GM19025 (cell line): ENCODE measurements around the gene KDM4C.
"Not testable (repeated sequence)": the region's sequence is repeated elsewhere in the genome, so short reads cannot be mapped to it uniquely, and the experiment has no call there.

Experiments used
- ATAC-seq: cut with Tn5 transposase; IDR thresholded peaks from one replicate; pipeline ENCODE4 v1.9.1; 2021; ENCODE audit warnings: mild to moderate bottlenecking, low read depth, moderate library complexity; ENCODE audit not compliant: unreplicated experiment

The KDM4C gene

DNA sequence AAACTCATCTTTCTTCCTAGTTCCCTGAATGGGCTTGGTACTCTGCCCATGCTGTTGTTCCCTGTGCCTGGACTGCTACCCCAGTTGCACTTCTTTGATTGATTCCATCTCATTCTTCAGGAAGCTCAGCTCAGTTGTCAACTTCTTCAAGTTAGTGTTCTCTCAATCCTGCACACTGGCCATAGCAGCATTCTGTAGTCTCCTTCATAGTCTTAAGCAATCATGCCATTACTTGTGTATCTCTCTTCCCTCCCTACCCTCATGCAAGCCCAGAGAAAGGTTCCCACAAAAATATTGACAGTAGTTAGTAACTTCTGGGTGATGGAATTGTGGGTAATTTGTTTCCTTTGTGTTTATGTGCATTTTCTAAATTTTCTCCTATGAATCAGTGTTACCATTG lies 5.5 kb downstream of the KDM4C start:
- ATAC-seq, result no peak

DNA sequence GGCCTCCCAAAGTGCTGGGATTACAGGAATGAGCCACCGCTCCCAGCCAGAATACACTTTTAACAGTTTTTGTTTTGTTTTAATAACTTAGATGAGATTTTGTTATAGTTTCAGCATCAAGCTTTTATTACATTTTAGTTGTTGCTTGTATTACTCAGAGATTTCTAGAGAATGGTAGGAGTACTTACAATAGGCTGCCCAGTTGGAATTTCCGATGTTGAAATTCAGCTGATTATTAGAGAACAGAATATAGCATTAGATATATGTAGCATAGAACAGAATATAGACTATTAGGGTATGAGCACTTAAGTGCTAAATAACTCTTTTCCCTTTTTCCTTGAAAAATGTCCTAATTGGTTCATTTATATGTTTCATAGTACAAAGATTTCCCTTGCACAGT lies 6.2 kb downstream of the KDM4C start:
- no peak for ATAC-seq

DNA sequence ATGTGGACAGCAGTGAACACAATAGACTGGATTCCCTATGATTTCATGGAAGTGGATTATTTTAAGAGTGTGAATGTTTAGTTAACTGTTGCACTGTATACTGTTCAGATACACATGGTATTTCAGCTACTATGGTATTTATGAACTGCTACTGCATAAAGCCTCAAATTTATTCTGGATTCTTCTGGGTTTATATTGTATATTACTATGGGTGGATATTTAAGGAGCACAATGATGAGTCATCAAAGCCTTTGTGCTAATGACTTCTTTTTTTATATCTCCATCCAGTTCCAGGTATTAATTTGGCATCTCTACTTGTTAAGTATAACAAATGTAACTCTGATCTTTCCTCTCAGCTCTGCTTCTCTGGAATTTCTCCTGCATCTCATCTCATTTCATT lies 6.8 kb downstream of the KDM4C start:
- ATAC-seq, result no peak

- ATAC-seq, result no peak
Measured at GRCh38 chr9:6764950-6765349, 7.2 kb downstream of the KDM4C start.

DNA sequence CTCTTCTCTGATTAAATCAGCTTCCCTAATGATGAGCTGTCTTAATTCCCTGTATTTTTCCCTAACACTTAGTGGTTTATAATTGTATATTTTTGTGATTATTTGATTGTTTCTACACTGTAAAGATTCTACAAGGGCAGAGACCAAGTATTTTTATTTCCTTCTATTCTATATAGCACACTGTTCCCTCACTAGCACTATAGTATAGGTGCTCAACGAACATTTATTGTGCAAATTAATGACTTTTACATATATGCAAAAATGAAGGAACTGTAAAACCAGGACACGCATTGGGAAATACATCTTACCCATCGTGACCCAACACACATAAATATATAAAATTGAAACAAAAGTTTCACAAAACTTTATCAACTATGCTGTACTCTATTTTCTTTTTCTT lies 7.6 kb downstream of the KDM4C start:
- ATAC-seq, result no peak

GRCh38 chr9:6766606-6767005 lies 8.8 kb downstream of the KDM4C start:
- no peak for ATAC-seq

DNA sequence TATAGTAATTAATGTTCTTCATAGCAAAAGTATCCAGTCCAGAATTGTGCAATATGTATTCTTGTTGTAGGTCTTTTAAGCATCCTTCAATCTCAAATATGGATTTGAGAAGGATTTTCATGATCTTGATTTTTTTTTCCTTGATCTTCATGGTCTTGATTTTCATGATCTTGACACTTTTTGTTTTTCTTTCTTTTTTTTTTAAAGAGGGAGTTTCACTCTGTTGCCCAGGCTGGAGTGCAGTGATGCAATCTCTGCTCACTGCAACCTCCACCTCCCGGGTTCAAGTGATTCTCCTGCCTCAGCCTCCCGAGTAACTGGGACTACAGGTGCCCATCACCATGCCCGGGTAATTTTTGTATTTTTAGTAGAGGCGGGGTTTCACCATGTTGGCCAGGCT lies 10.8 kb downstream of the KDM4C start:
- not testable (repeated sequence) for ATAC-seq

DNA sequence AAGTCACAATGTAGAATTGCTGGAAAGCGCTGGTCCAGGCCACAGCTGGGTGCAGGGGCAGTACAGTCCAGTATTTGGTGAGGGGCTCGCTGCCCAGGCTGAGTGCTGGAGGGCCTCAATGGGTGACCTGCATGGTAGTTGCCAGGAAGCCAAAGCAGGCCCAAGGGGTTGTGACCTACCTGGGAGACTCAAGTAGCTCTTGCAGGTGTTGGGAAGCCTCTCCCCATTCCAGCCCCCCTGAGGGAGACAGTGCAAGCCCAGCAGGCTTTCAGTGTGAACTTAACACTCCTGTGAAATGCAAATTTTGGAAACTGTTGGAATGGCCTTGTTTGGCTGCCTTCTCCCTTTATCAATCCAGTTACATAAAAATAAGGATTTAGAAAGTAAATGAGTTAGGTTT lies 13.9 kb downstream of the KDM4C start:
- no peak for ATAC-seq

GRCh38 chr9:6777213-6777902 lies 19.6 kb downstream of the KDM4C start:
- no peak for ATAC-seq

- ATAC-seq, result no peak
Measured at GRCh38 chr9:6779417-6780241, 21.9 kb downstream of the KDM4C start.

GRCh38 chr9:6780690-6781089 lies 22.9 kb downstream of the KDM4C start:
- no peak for ATAC-seq

- ATAC-seq, result no peak
Measured at GRCh38 chr9:6781476-6781875, 23.7 kb downstream of the KDM4C start.

GRCh38 chr9:6782345-6782744 lies 24.6 kb downstream of the KDM4C start:
- ATAC-seq, result no peak

- no peak for ATAC-seq
Measured at GRCh38 chr9:6782981-6783380, 25.2 kb downstream of the KDM4C start.

DNA sequence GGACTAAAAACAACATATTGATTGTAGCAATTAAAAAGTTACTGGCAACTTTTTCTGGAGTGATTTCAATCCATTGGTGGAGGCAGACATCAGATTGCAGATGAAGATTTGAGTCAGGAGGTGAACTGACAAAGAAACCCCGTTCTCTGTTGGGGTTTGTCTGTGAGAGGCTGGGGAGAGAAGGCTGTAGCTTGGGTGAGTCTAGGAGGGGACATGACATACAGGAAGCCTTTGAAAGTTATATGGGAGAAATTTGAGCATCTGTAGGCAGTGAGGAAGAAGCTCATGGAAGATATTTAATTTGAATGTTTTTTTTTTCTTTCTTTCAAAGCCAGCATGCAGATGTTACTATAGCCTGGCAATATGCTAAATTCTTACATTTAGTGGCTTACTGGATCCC lies 26.0 kb downstream of the KDM4C start:
- ATAC-seq, result no peak

- ATAC-seq, result no peak
Measured at GRCh38 chr9:6785682-6786081, 27.9 kb downstream of the KDM4C start.

DNA sequence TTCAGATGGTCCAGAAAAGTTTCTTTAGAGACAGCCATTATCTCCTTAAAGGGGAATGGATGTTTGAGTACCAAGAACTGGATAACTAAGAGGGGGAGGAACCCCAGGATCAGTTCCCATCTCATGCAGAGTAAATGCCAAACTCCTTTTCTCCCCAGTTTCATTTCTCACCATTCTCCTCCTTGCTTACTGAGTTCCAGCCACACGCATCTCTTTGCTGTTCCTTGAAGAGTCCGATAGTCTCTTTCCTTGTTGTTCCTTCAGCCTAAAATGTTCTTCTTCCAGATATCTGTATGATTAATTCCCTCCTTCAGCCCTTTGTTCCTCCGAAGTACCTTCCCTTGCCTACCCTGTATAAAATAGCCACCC lies 30.0 kb downstream of the KDM4C start:
- ATAC-seq, result no peak

DNA sequence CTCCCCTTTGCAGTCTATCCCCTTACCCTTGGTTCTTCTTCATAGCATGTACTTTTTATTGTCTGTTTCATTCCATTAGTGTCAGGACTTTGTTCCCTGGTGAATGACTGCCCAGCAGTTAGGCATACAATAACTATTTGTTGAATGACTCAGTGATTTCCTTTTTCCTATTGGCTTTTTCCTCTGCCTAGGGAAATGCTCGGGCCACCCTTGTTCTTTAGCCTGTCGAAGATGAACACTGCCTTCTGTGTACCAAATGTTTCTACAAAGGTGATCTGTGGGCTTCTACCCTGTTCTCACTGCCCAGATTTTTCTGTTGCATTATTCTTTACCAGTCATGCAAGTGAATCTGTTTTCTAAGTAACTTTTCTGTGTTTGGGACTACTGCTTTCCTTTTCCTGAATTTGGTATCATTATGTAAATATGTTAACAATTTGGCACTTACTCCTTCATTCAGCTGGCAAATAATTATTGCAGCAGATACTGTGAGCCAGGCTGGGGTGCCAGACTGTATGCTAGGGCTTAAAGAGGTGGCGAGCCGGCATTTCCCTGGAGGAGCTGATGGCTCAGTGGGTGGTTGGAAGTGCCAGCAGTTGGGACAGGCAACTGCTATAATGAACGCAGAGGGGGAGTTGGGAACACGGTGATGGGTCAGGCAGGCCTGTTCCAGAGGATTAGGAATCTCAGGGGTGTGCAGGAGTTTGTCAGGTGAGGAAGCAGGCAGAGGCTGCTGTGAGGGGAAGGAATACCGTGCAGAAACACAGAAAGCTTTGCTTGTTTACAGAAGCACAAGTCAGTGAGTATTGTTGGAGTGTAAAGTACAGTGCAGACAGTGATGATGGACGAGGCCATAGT lies 30.6 kb downstream of the KDM4C start:
- ATAC-seq, result no peak

GRCh38 chr9:6789017-6789338 lies 31.2 kb downstream of the KDM4C start:
- not testable (repeated sequence) for ATAC-seq

- no peak for ATAC-seq
Measured at GRCh38 chr9:6790866-6791265, 33.1 kb downstream of the KDM4C start.

DNA sequence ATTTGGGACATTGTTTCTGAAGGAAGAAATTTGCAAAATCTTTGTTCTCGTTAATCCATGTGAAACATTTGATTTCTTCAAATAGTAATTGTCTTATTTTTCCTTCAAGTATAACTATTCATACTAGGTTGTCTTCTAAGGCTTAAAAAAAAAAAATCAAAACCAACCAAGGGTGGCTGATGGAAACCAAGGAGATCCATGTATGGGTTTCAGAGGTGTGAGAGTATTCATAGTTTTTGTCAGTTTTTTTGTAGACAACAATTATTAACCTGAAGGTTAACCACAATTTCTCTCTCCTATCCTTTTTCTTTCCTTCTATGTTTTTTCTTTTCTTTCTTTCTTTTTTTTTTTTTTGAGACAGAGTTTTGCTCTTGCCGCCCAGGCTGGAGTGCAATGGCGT lies 35.4 kb downstream of the KDM4C start:
- no peak for ATAC-seq
